ENCODE results near the gene LAMB1.
"Not testable (repeated sequence)": the region's sequence is repeated elsewhere in the genome, so short reads cannot be mapped to it uniquely, and the experiment has no call there.

The LAMB1 gene

GRCh38 chr7:107898997-107899594, 103.9 kb downstream of the LAMB1 start:
- Mint-ChIP-seq H3K9me3 (no peaks in the 10 kb centered on the region), H3K36me3 (ENCODE audit: insufficient read depth) (peaks cover 37% of the 10 kb centered on the region), H3K4me1 (peaks cover 44% of the 10 kb centered on the region), H3K4me3 (no peak overlapping the region), H3K27me3 (no peaks in the 10 kb centered on the region), H3K27ac (ENCODE audit: low read depth) (no peak overlapping the region)
- DNase-seq (ENCODE audit: low spot score in 2 of 2) (no peak), ATAC-seq (replicated peaks; ENCODE audit: extremely low read depth, poor library complexity, severe bottlenecking) (no peak)

DNA sequence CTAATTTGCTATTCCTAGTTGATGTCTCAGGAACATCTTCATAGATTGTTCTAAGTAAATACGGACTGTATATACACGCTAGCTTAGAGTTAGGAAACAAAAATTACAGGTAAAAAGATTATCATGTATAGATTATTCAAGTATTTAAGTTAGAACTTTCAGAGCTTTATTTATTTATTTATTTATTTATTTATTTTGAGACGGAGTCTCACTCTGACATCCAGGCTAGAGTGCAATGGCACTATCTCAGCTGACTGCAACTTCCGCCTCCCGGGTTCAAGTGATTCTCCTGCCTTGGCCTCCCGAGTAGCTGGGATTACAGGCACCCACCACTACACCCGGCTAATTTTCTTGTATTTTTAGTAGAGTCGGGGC, 110.6 kb downstream of the LAMB1 start:
- not testable (repeated sequence) for H3K27me3 Mint-ChIP-seq; DNase-seq (ENCODE audit: low spot score in 2 of 2); H3K9me3 Mint-ChIP-seq; ATAC-seq (replicated peaks; ENCODE audit: extremely low read depth, poor library complexity, severe bottlenecking)
- Mint-ChIP-seq H3K4me3 (peak overlapping the region; percentile 96), H3K36me3 (ENCODE audit: insufficient read depth) (peaks cover 24% of the 10 kb centered on the region), H3K4me1 (peaks cover 55% of the 10 kb centered on the region), H3K27ac (ENCODE audit: low read depth) (peak overlapping the region; percentile 99)

- Mint-ChIP-seq H3K27me3 (no peaks in the 10 kb centered on the region), H3K27ac (ENCODE audit: low read depth) (peak overlapping the region; percentile 99), H3K36me3 (ENCODE audit: insufficient read depth) (peaks cover 21% of the 10 kb centered on the region), H3K4me3 (peak overlapping the region; percentile 96), H3K4me1 (peaks cover 49% of the 10 kb centered on the region), H3K9me3 (no peaks in the 10 kb centered on the region)
- DNase-seq (ENCODE audit: low spot score in 2 of 2) (peak in 1 of 2 donors; percentile 31), ATAC-seq (replicated peaks; ENCODE audit: extremely low read depth, poor library complexity, severe bottlenecking) (peak; percentile 44)
These were observed 111.2 kb downstream of the LAMB1 start for GRCh38 chr7:107891636-107892366.

DNA sequence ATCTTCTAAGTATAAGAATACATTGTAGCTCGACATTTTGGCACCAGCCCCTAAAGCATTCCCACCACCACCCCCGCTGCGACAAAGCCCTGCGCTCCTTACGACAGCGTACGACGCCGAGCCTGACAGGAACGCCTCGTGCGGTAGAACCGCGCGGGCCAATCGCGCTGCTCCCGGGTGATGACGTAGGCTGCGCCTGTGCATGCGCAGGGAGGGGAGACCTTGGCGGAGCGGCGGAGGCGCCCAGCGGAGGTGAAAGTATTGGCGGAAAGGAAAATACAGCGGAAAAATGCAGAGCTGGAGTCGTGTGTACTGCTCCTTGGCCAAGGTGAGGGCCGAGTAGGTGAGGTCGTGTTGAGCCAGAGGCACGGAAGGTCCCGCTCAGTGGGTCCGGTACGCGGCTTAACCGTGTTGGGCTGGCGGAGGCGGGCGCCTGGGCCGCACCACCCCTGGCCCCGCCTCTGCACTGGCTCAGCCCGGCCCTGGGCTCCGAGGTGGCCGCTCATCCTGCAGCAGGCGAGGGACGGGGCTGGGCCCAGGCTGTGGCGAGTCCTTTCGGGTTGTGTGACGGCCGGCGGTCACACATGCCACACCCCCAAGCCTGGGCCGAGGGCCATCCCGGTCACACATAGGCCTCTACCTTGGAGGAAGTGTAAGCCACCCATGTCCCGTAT, 111.9 kb downstream of the LAMB1 start, which contains the start of gene DLD:
Gene DLD (plus strand): TSS at position 222 of the 674 bp plus-strand sequence. CDS start 68 bp downstream, at position 290.
- ATAC-seq (replicated peaks; ENCODE audit: extremely low read depth, poor library complexity, severe bottlenecking) (peak; percentile 97), DNase-seq (ENCODE audit: low spot score in 2 of 2) (peak; percentile 88)
- Mint-ChIP-seq H3K9me3 (no peaks in the 10 kb centered on the region), H3K4me3 (peak within 1 kb of the TSS; percentile 96), H3K4me1 (peaks cover 46% of the 10 kb centered on the region), H3K27me3 (peaks cover under 1% of the 10 kb centered on the region), H3K36me3 (ENCODE audit: insufficient read depth) (peaks cover 21% of the 10 kb centered on the region), H3K27ac (ENCODE audit: low read depth) (peak within 1 kb of the TSS; percentile 99)

DNA sequence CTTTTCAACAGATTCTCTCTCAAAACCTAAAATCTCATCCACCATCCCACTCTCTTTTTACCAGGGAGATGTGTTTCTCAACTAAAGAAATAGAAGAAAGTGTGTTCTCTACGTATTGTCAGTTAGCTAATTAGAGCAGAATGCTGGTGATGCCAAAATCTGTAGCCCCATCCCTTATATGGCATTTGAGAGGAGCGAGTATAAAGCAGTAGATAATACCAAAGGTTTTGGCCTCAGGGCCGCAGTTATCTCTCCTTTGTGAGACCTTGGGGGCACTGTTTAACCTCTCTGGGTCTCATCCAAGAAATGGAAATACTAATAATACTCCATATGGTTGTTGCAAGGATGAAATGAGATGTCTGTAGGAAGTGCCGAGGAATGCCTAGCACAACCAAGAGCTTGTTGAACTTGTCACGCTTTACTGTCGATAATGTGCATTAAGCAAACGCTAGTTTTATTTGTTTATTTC, 112.4 kb downstream of the LAMB1 start:
- Mint-ChIP-seq H3K9me3 (no peaks in the 10 kb centered on the region), H3K27ac (ENCODE audit: low read depth) (peak overlapping the region; percentile 99), H3K36me3 (ENCODE audit: insufficient read depth) (peaks cover 19% of the 10 kb centered on the region), H3K4me1 (peaks cover 40% of the 10 kb centered on the region), H3K4me3 (peak overlapping the region; percentile 96), H3K27me3 (peaks cover 6% of the 10 kb centered on the region)
- no peak for ATAC-seq (replicated peaks; ENCODE audit: extremely low read depth, poor library complexity, severe bottlenecking)
- no peak for DNase-seq (ENCODE audit: low spot score in 2 of 2)

DNA sequence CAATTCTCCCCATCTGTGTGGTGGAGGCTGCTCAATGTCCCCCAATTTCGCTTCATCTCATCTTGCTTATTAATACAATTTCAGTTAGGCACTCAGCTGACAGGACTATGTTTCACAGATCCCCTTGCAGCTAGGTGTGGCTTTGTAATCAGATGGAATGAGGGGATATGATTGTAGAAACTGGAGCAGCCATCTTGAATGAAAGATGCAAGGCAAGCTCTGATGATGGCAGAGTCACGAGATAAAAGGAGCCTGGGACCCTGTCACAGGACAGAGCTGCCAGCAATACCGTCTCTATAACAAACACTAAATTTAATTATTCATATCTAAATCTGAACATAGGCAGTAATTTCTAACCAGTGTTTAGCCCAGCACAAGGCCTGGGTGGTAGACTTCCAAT, 113.0 kb downstream of the LAMB1 start:
- Mint-ChIP-seq H3K4me1 (peaks cover 35% of the 10 kb centered on the region), H3K27me3 (peaks cover 11% of the 10 kb centered on the region), H3K36me3 (ENCODE audit: insufficient read depth) (peaks cover 19% of the 10 kb centered on the region), H3K9me3 (no peaks in the 10 kb centered on the region), H3K27ac (ENCODE audit: low read depth) (peak overlapping the region; percentile 99), H3K4me3 (peak overlapping the region; percentile 96)
- DNase-seq (ENCODE audit: low spot score in 2 of 2), result no peak
- ATAC-seq (replicated peaks; ENCODE audit: extremely low read depth, poor library complexity, severe bottlenecking), result no peak

- ATAC-seq (replicated peaks; ENCODE audit: extremely low read depth, poor library complexity, severe bottlenecking); H3K9me3 Mint-ChIP-seq; H3K27ac Mint-ChIP-seq (ENCODE audit: low read depth); H3K4me3 Mint-ChIP-seq; DNase-seq (ENCODE audit: low spot score in 2 of 2): not testable (repeated sequence)
- H3K27me3 Mint-ChIP-seq, result peaks cover 31% of the 10 kb centered on the region
- peaks cover 13% of the 10 kb centered on the region for H3K36me3 Mint-ChIP-seq (ENCODE audit: insufficient read depth)
- H3K4me1 Mint-ChIP-seq, result peaks cover 21% of the 10 kb centered on the region
These were observed 115.1 kb downstream of the LAMB1 start for GRCh38 chr7:107887827-107888226.

- Mint-ChIP-seq H3K36me3 (ENCODE audit: insufficient read depth) (no peaks in the 10 kb centered on the region), H3K4me1 (peaks cover 5% of the 10 kb centered on the region), H3K27me3 (peaks cover 47% of the 10 kb centered on the region), H3K9me3 (no peaks in the 10 kb centered on the region), H3K27ac (ENCODE audit: low read depth) (no peak overlapping the region), H3K4me3 (no peak overlapping the region)
- DNase-seq (ENCODE audit: low spot score in 2 of 2), result no peak
- ATAC-seq (replicated peaks; ENCODE audit: extremely low read depth, poor library complexity, severe bottlenecking), result no peak
These were observed 118.7 kb downstream of the LAMB1 start for GRCh38 chr7:107884066-107884818.

- H3K4me1 Mint-ChIP-seq, result peaks cover 5% of the 10 kb centered on the region
- no peaks in the 10 kb centered on the region for H3K36me3 Mint-ChIP-seq (ENCODE audit: insufficient read depth)
- DNase-seq (ENCODE audit: low spot score in 2 of 2), result no peak
- no peaks in the 10 kb centered on the region for H3K9me3 Mint-ChIP-seq
- H3K27me3 Mint-ChIP-seq, result peaks cover 47% of the 10 kb centered on the region
- no peak overlapping the region for H3K27ac Mint-ChIP-seq (ENCODE audit: low read depth)
- no peak for ATAC-seq (replicated peaks; ENCODE audit: extremely low read depth, poor library complexity, severe bottlenecking)
- no peak overlapping the region for H3K4me3 Mint-ChIP-seq
These were observed 120.2 kb downstream of the LAMB1 start for GRCh38 chr7:107882766-107883165.

- ATAC-seq (replicated peaks; ENCODE audit: extremely low read depth, poor library complexity, severe bottlenecking) (peak; percentile 84), DNase-seq (ENCODE audit: low spot score in 2 of 2) (no peak)
- Mint-ChIP-seq H3K9me3 (no peaks in the 10 kb centered on the region), H3K4me1 (peaks cover 5% of the 10 kb centered on the region), H3K27ac (ENCODE audit: low read depth) (no peak overlapping the region), H3K36me3 (ENCODE audit: insufficient read depth) (no peaks in the 10 kb centered on the region), H3K27me3 (peaks cover 32% of the 10 kb centered on the region), H3K4me3 (no peak overlapping the region)
These were observed 123.4 kb downstream of the LAMB1 start for GRCh38 chr7:107879400-107880035.

- Mint-ChIP-seq H3K9me3 (no peaks in the 10 kb centered on the region), H3K27ac (ENCODE audit: low read depth) (no peak overlapping the region), H3K36me3 (ENCODE audit: insufficient read depth) (no peaks in the 10 kb centered on the region), H3K4me3 (no peak overlapping the region), H3K4me1 (peaks cover 5% of the 10 kb centered on the region), H3K27me3 (peaks cover 23% of the 10 kb centered on the region)
- no peak for ATAC-seq (replicated peaks; ENCODE audit: extremely low read depth, poor library complexity, severe bottlenecking)
- DNase-seq (ENCODE audit: low spot score in 2 of 2), result no peak
These were observed 124.3 kb downstream of the LAMB1 start for GRCh38 chr7:107878636-107879035.

All from central memory CD8-positive, alpha-beta T cell (primary cell).